ENCODE data around the gene XIRP2.

DNA sequence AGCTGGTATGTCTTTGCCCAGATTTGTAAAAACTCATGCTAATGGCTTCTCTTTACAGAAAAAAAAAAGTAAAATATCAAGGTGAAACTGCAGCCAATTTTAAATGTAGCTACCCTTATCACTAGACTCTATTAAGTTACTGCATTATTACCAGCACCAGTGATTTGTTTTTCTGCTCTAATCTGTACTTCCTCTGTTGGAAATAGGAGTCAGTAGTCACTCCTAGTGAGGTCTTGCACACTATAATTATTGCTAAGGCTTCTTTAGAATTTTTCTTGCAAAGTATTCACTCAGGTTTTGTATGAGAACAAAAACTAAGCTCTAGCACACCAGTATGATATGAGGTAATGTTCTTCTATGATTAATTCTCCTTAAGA, 215.5 kb downstream of the XIRP2 start:
- no peak for TF ChIP-seq EZH2 (IDR thresholded peaks at IDR 0.05)
- no peak for TF ChIP-seq POLR2AphosphoS5 (IDR thresholded peaks at IDR 0.05; ENCODE audit: borderline replicate concordance, low read depth, low read length)

All from SK-N-MC (cell line).